Neural progenitor cell (in vitro differentiated cells): ENCODE results near the gene KLHL21. TPM values are rescaled to one million over a fixed set of nuclear protein-coding genes. Genes with fewer than 3 reads are reported as not detected.

Experiments
- DNase-seq: peaks from one replicate; pipeline ENCODE4 v3.0.0-alpha.2; 2016; ENCODE audit warnings: low spot score
- H2AFZ ChIP-seq: fragments of 200-600 bp; sonication (generic); replicated peaks from 2 replicates; pipeline ENCODE4 v1.6.1; 2016; ENCODE audit warnings: antibody characterized with exemption
- H3F3A ChIP-seq: fragments of 200-600 bp; sonication (generic); 2 replicates; pipeline ENCODE4 v1.6.1; 2016; ENCODE audit warnings: antibody characterized with exemption, low read depth
- H3K27ac ChIP-seq: fragments of 200-600 bp; sonication (generic); 2 replicates; pipeline ENCODE4 v1.5.1; 2016; ENCODE audit warnings: mild to moderate bottlenecking
- H3K27me3 ChIP-seq: fragments of 200-600 bp; sonication (generic); 2 replicates; pipeline ENCODE4 v1.6.1; 2016; ENCODE audit warnings: mild to moderate bottlenecking, moderate library complexity
- H3K36me3 ChIP-seq: fragments of 200-600 bp; sonication (generic); 2 replicates; pipeline ENCODE4 v1.5.1; 2016
- H3K4me1 ChIP-seq: fragments of 200-600 bp; sonication (generic); 2 replicates; pipeline ENCODE4 v1.6.1; 2016; ENCODE audit warnings: mixed run types
- H3K4me2 ChIP-seq: fragments of 200-600 bp; sonication (generic); 2 replicates; pipeline ENCODE4 v1.6.1; 2016
- H3K4me3 ChIP-seq: fragments of 200-600 bp; sonication (generic); 2 replicates; pipeline ENCODE4 v1.5.1; 2016
- H3K79me2 ChIP-seq: fragments of 200-600 bp; sonication (generic); 2 replicates; pipeline ENCODE4 v1.6.1; 2016; ENCODE audit warnings: low read depth
- H3K9ac ChIP-seq: fragments of 200-600 bp; sonication (generic); 2 replicates; pipeline ENCODE4 v1.6.1; 2016
- H3K9me3 ChIP-seq: fragments of 200-600 bp; sonication (generic); 2 replicates; pipeline ENCODE4 v1.5.1; 2016; ENCODE audit warnings: low read depth
- H4K20me1 ChIP-seq: fragments of 200-600 bp; sonication (generic); 2 replicates; pipeline ENCODE4 v1.6.1; 2016; ENCODE audit warnings: low read depth
- H3K27ac Mint-ChIP-seq: 3 replicates; pipeline ENCODE4 v1.8.0; 2021; ENCODE audit warnings: mixed read lengths
- H3K27me3 Mint-ChIP-seq: 2 replicates; pipeline ENCODE4 v1.8.0; 2022; ENCODE audit warnings: low read depth, mild to moderate bottlenecking, inconsistent platforms, moderate library complexity, mixed read lengths; ENCODE audit not compliant: insufficient read depth
- H3K36me3 Mint-ChIP-seq: 3 replicates; pipeline ENCODE4 v1.8.0; 2021; ENCODE audit warnings: mixed read lengths
- H3K4me1 Mint-ChIP-seq: 3 replicates; pipeline ENCODE4 v1.8.0; 2021; ENCODE audit warnings: mixed read lengths
- H3K4me3 Mint-ChIP-seq: 3 replicates; pipeline ENCODE4 v1.8.0; 2021; ENCODE audit warnings: mild to moderate bottlenecking, moderate library complexity, mixed read lengths
- H3K9me3 Mint-ChIP-seq: 3 replicates; pipeline ENCODE4 v1.8.0; 2020; ENCODE audit warnings: mixed read lengths
- EZH2 ChIP-seq: fragments of 200-600 bp; sonication (generic); IDR thresholded peaks from 2 replicates; pipeline ENCODE4 v1.6.1; 2017; ENCODE audit warnings: antibody characterized with exemption, mild to moderate bottlenecking, moderate library complexity
- EZH2phosphoT487 ChIP-seq: fragments of 200-600 bp; sonication (generic); IDR thresholded peaks from 2 replicates; pipeline ENCODE4 v1.6.1; 2017; ENCODE audit warnings: antibody characterized with exemption
- total RNA-seq: library from RNA; depleted of rRNA; stranded (reverse); fragments of >200 nt; gene quantifications from 2 replicates; pipeline ENCODE4 v1.2.3, GENCODE V29; 2015; ENCODE audit warnings: low replicate concordance
- TF ChIP-seq, protein P1 (sequence below): fragments of 200-600 bp; sonication (generic); IDR thresholded peaks from 2 replicates; pipeline ENCODE4 v1.5.1; 2017; ENCODE audit warnings: antibody characterized with exemption, mild to moderate bottlenecking

KLHL21 gene
- total RNA-seq, 1 donor from 2014 or later = 4.8 TPM

DNA sequence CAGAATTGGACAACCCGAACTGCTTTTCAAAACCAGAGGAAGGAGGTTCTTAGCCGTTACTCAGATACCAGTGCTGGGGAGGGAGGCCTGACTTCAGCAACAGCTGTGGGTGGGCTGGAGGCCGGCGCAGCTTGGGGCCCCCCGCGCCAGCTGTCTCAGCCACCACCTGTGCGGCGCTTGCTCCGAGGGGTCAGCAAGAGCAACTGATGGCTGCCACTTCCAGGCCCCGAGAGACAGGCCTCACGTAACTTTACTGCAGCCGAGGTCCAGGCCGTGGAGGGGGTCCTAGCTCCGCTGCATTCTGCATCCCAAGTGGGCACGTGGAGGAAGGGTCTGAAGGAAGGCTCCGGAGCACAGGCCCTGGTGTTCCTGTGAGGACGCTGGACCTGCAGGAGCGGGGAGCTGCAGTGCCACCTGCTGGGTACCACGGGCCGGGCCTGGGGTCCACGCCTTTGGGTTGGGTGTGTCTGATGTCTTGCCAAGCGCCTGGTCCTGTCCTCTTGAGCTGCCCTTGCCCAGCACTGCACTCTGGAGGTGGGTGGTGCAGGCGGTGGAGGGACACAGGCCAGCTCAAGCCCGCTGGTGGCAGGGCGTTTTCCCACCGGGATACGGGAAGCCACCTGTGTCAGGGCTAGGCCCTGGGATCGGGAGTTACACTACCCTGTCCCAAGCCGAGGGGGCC, 31.8 kb upstream of the KLHL21 start:
- TF ChIP-seq, protein P1, sequence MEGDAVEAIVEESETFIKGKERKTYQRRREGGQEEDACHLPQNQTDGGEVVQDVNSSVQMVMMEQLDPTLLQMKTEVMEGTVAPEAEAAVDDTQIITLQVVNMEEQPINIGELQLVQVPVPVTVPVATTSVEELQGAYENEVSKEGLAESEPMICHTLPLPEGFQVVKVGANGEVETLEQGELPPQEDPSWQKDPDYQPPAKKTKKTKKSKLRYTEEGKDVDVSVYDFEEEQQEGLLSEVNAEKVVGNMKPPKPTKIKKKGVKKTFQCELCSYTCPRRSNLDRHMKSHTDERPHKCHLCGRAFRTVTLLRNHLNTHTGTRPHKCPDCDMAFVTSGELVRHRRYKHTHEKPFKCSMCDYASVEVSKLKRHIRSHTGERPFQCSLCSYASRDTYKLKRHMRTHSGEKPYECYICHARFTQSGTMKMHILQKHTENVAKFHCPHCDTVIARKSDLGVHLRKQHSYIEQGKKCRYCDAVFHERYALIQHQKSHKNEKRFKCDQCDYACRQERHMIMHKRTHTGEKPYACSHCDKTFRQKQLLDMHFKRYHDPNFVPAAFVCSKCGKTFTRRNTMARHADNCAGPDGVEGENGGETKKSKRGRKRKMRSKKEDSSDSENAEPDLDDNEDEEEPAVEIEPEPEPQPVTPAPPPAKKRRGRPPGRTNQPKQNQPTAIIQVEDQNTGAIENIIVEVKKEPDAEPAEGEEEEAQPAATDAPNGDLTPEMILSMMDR = peak; percentile 54
- TF ChIP-seq EZH2phosphoT487 = no peak
- Histone ChIP-seq H3K36me3 (no peaks in the 10 kb centered on the region), H3K27me3 (no peaks in the 10 kb centered on the region), H3K4me3 (no peak overlapping the region), H3K27ac (no peak overlapping the region), H3F3A (peaks cover 15% of the 10 kb centered on the region), H3K4me1 (no peaks in the 10 kb centered on the region), H3K4me2 (no peak overlapping the region), H3K9ac (no peak overlapping the region), H2AFZ (no peak overlapping the region), H4K20me1 (no peaks in the 10 kb centered on the region), H3K79me2 (no peaks in the 10 kb centered on the region), H3K9me3 (no peaks in the 10 kb centered on the region)
- Mint-ChIP-seq H3K27ac (no peak overlapping the region), H3K4me1 (no peaks in the 10 kb centered on the region), H3K4me3 (no peak overlapping the region), H3K27me3 (peaks cover 6% of the 10 kb centered on the region), H3K36me3 (peaks cover 10% of the 10 kb centered on the region), H3K9me3 (no peaks in the 10 kb centered on the region)
- DNase-seq = peak; percentile 59

DNA sequence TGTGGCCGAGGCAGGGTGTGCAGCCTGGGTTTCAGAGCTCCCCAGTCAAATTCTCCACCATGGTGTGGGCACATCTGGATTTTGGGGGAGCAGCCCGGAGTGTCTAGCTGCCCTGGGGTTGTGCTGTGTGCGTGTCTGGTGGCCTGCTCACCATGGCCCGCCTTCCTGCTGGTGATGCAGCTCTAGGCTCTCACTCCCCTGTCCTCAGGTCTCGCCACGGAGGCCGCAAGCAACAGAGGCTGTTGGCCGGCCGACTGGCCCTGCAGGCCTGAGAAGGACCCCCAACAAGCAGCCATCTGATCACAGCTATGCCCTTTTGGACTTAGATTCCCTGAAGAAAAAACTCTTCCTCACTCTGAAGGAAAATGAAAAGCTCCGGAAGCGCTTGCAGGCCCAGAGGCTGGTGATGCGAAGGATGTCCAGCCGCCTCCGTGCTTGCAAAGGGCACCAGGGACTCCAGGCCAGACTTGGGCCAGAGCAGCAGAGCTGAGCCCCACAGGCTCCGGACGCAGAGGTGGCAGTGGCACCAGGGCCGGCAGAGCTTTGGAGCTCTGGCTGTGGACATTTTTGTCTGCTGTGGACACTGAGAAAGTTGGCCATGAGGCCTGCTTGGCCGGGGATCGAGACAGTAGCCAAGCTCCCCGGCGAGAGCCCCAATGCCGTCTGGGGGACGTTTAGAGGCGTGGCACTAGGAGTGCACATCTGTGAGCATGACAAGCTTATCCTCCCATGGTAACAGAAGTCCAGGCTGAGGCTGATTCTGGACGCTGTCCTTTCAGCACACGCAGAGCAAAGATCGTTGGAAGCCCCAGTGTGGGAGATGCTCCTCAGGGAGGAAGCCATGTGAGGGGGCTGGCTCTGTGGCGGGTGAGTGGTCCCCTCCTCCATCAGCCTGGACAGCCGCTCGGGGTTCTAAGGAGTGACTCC, 30.2 kb upstream of the KLHL21 start:
- H3K79me2 ChIP-seq = no peaks in the 10 kb centered on the region
- H2AFZ ChIP-seq = no peak overlapping the region
- H3K4me3 Mint-ChIP-seq = no peak overlapping the region
- H3K27ac ChIP-seq = no peak overlapping the region
- H3K36me3 ChIP-seq = no peaks in the 10 kb centered on the region
- no peaks in the 10 kb centered on the region for H3K9me3 ChIP-seq
- no peak for DNase-seq
- H3K9ac ChIP-seq = no peak overlapping the region
- H3K4me3 ChIP-seq = no peak overlapping the region
- TF ChIP-seq EZH2phosphoT487 (no peak), EZH2 (no peak)
- TF ChIP-seq, protein P1 = no peak
- H3K27me3 ChIP-seq = no peaks in the 10 kb centered on the region
- no peaks in the 10 kb centered on the region for H3K4me1 Mint-ChIP-seq
- H3K27ac Mint-ChIP-seq = no peak overlapping the region
- peaks cover 15% of the 10 kb centered on the region for H3F3A ChIP-seq
- no peaks in the 10 kb centered on the region for H4K20me1 ChIP-seq
- no peaks in the 10 kb centered on the region for H3K4me1 ChIP-seq
- H3K36me3 Mint-ChIP-seq = peaks cover 11% of the 10 kb centered on the region
- no peaks in the 10 kb centered on the region for H3K9me3 Mint-ChIP-seq
- H3K27me3 Mint-ChIP-seq = peaks cover 4% of the 10 kb centered on the region
- H3K4me2 ChIP-seq = no peak overlapping the region

DNA sequence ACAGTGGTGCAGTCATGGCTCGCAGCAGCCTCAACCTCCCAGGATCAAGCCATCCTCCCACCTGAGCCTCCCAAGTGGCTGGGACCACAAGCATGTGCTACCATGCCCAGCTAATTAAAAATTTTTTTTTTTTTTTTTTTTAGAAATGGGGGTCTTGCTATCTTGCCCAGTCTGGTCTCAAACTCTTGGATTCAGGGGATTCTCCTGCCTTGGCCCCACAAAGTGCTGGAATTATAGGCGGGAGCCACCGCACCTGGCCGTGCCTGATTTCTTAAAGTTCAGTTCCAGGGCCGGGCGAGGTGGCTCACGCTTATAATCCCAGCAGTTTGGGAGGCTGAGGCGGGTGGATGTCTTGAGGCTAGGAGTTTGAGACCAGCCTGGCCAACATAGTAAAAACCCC, 28.4 kb upstream of the KLHL21 start:
- Histone ChIP-seq H3K9ac (no peak overlapping the region), H4K20me1 (peaks cover 12% of the 10 kb centered on the region), H3K27ac (no peak overlapping the region), H3K79me2 (peaks cover 17% of the 10 kb centered on the region), H3K4me2 (no peak overlapping the region), H3K4me1 (peaks cover 3% of the 10 kb centered on the region), H2AFZ (no peak overlapping the region), H3K27me3 (no peaks in the 10 kb centered on the region), H3F3A (peaks cover 15% of the 10 kb centered on the region), H3K4me3 (no peak overlapping the region), H3K36me3 (no peaks in the 10 kb centered on the region), H3K9me3 (no peaks in the 10 kb centered on the region)
- Mint-ChIP-seq H3K36me3 (peaks cover 22% of the 10 kb centered on the region), H3K4me3 (no peak overlapping the region), H3K27ac (no peak overlapping the region), H3K9me3 (no peaks in the 10 kb centered on the region), H3K4me1 (peaks cover 4% of the 10 kb centered on the region), H3K27me3 (peaks cover 4% of the 10 kb centered on the region)
- DNase-seq = no peak
- no peak for TF ChIP-seq EZH2
- no peak for TF ChIP-seq EZH2phosphoT487
- TF ChIP-seq, protein P1 = no peak
